Activated CD4-positive, alpha-beta T cell treated with anti-CD3 and anti-CD28 coated beads for 36 hours (primary cell): Measurements from ENCODE around the gene TMEM222. TPM values are rescaled to one million over a fixed set of nuclear protein-coding genes. Genes with fewer than 3 reads are reported as not detected.

Source experiments
- ATAC-seq: fragments of 200-7000 bp; cut with Tn5 transposase; one replicate; pipeline ENCODE4 v1.10.0; 2021; ENCODE audit warnings: mild to moderate bottlenecking, moderate library complexity
- CTCF ChIA-PET: fragments of 350-600 bp; sonication (Branson Sonifier 250); formaldehyde crosslinking; loops from one replicate; lab custom pipeline; 2021; ENCODE audit warnings: antibody characterized with exemption; lab: Charles Lee
- POLR2A ChIA-PET: fragments of 350-600 bp; sonication (Branson Sonifier 250); formaldehyde crosslinking; loops from one replicate; lab custom pipeline; 2021; ENCODE audit warnings: antibody characterized with exemption, inconsistent platforms; lab: Charles Lee
- DNase-seq: peaks from one replicate; pipeline ENCODE4 v3.0.0-alpha.2; 2020
- H3K27ac Mint-ChIP-seq: one replicate; pipeline ENCODE4 v1.8.0; 2021; ENCODE audit warnings: mixed read lengths
- H3K27me3 Mint-ChIP-seq: one replicate; pipeline ENCODE4 v1.8.0; 2021; ENCODE audit warnings: mixed read lengths
- H3K36me3 Mint-ChIP-seq: one replicate; pipeline ENCODE4 v1.8.0; 2021; ENCODE audit warnings: low read depth, mixed read lengths
- H3K4me1 Mint-ChIP-seq: one replicate; pipeline ENCODE4 v1.8.0; 2021; ENCODE audit warnings: mixed read lengths
- H3K4me3 Mint-ChIP-seq: one replicate; pipeline ENCODE4 v1.8.0; 2021; ENCODE audit warnings: mild to moderate bottlenecking, moderate library complexity, mixed read lengths
- H3K9me3 Mint-ChIP-seq: one replicate; pipeline ENCODE4 v1.8.0; 2021; ENCODE audit warnings: low read depth, mixed read lengths
- intact Hi-C, 2 experiments: fragments of 100-400 bp; cut with DNase I in 1 of 2; cut with micrococcal nuclease in 1 of 2; formaldehyde crosslinking; loops; one replicate each; pipeline versions ENCODE4 v1.14.2 to v1.15.1; 2022 to 2024; cut with DNase I, micrococcal nuclease
- total RNA-seq, 2 experiments: library from RNA; stranded (reverse); gene quantifications; one replicate each; pipeline ENCODE4 v1.2.3, GENCODE V29; 2021

Gene TMEM222
- total RNA-seq, 2 experiments from 2014 or later = 27.5 to 31.2 TPM

- Mint-ChIP-seq H3K36me3 (peaks cover 2% of the 10 kb centered on the region), H3K9me3 (no peaks in the 10 kb centered on the region), H3K27ac (no peak overlapping the region), H3K4me3 (no peak overlapping the region), H3K27me3 (no peaks in the 10 kb centered on the region), H3K4me1 (peaks cover 40% of the 10 kb centered on the region)
- ATAC-seq = no peak
- intact Hi-C loops = no loop called here
- CTCF ChIA-PET = interaction anchor here (0.7 to 3.8 kb wide), 13 partner anchors 7 to 361 kb away, joined by 3 to 28 read pairs (median 10); partner anchors contain the start of genes CD164L2 and MAP3K6
- POLR2A ChIA-PET = no interaction called here
- DNase-seq = no peak
These were observed 37.0 kb downstream of the TMEM222 start for GRCh38 chr1:27358928-27359313.

- ATAC-seq (no peak), DNase-seq (no peak)
- peaks cover 45% of the 10 kb centered on the region for H3K4me1 Mint-ChIP-seq
- no peaks in the 10 kb centered on the region for H3K9me3 Mint-ChIP-seq
- peaks cover 2% of the 10 kb centered on the region for H3K36me3 Mint-ChIP-seq
- intact Hi-C loops = no loop called here
- no peaks in the 10 kb centered on the region for H3K27me3 Mint-ChIP-seq
- CTCF ChIA-PET = interaction anchor here (0.7 to 3.1 kb wide), 4 partner anchors 9 to 240 kb away, joined by 3 to 16 read pairs (median 4); no protein-coding TSS in a partner anchor
- H3K27ac Mint-ChIP-seq = peak overlapping the region; percentile 15
- peak overlapping the region; percentile 62 for H3K4me3 Mint-ChIP-seq
- POLR2A ChIA-PET = no interaction called here
These were observed 37.8 kb downstream of the TMEM222 start for GRCh38 chr1:27359822-27360158.

- peak overlapping the region; percentile 62 for H3K4me3 Mint-ChIP-seq
- H3K27ac Mint-ChIP-seq = peak overlapping the region; percentile 15
These were observed 38.4 kb downstream of the TMEM222 start for GRCh38 chr1:27360159-27361043.

GRCh38 chr1:27361044-27361402, 39.1 kb downstream of the TMEM222 start:
- Mint-ChIP-seq H3K36me3 (no peaks in the 10 kb centered on the region), H3K27me3 (no peaks in the 10 kb centered on the region), H3K27ac (no peak overlapping the region), H3K4me1 (peaks cover 48% of the 10 kb centered on the region), H3K9me3 (no peaks in the 10 kb centered on the region), H3K4me3 (peak overlapping the region; percentile 62)
- ATAC-seq (no peak), DNase-seq (no peak)
- intact Hi-C loops = no loop called here
- POLR2A ChIA-PET = no interaction called here
- CTCF ChIA-PET = interaction anchor here (2.0 kb wide), 1 partner anchor 34 kb away, joined by 5 read pairs; no protein-coding TSS in a partner anchor

More at GRCh38 chr1:27360159-27361043, 38.4 kb downstream of the TMEM222 start:
- peak; percentile 25 for ATAC-seq
- H3K4me1 Mint-ChIP-seq = peaks cover 49% of the 10 kb centered on the region
- POLR2A ChIA-PET = interaction anchor here (0.6 kb wide), 1 partner anchor 275 kb away, joined by 4 read pairs; no protein-coding TSS in a partner anchor
- peak; percentile 60 for DNase-seq
- intact Hi-C loops = no loop called here
- H3K9me3 Mint-ChIP-seq = no peaks in the 10 kb centered on the region
- H3K27me3 Mint-ChIP-seq = no peaks in the 10 kb centered on the region
- H3K36me3 Mint-ChIP-seq = peaks cover 1% of the 10 kb centered on the region
- CTCF ChIA-PET = interaction anchor here (1.0 to 3.1 kb wide), 3 partner anchors 8 to 28 kb away, joined by 3 to 16 read pairs (median 3); no protein-coding TSS in a partner anchor

- no peaks in the 10 kb centered on the region for H3K9me3 Mint-ChIP-seq
- no peak for ATAC-seq
- H3K4me1 Mint-ChIP-seq = peaks cover 44% of the 10 kb centered on the region
- no peaks in the 10 kb centered on the region for H3K27me3 Mint-ChIP-seq
- POLR2A ChIA-PET = no interaction called here
- no peak overlapping the region for H3K27ac Mint-ChIP-seq
- CTCF ChIA-PET = interaction anchor here (0.7 to 2.0 kb wide), 5 partner anchors 21 to 245 kb away, joined by 4 to 6 read pairs (median 5); partner anchors contain the start of gene CD164L2
- intact Hi-C loops = no loop called here
- no peak for DNase-seq
- H3K36me3 Mint-ChIP-seq = no peaks in the 10 kb centered on the region
- H3K4me3 Mint-ChIP-seq = no peak overlapping the region
These were observed 39.6 kb downstream of the TMEM222 start for GRCh38 chr1:27361553-27361952.

- Mint-ChIP-seq H3K27ac (no peak overlapping the region), H3K27me3 (no peaks in the 10 kb centered on the region), H3K9me3 (no peaks in the 10 kb centered on the region), H3K36me3 (no peaks in the 10 kb centered on the region), H3K4me3 (no peak overlapping the region), H3K4me1 (peaks cover 34% of the 10 kb centered on the region)
- intact Hi-C loops = no loop called here
- CTCF ChIA-PET = interaction anchor here (0.5 to 3.7 kb wide), 3 partner anchors 7 to 216 kb away, joined by 4 to 28 read pairs (median 4); no protein-coding TSS in a partner anchor
- DNase-seq = no peak
- POLR2A ChIA-PET = no interaction called here
- no peak for ATAC-seq
These were observed 42.1 kb downstream of the TMEM222 start for GRCh38 chr1:27363766-27364695.

GRCh38 chr1:27364696-27365371, 42.9 kb downstream of the TMEM222 start:
- Mint-ChIP-seq H3K27ac (no peak overlapping the region), H3K36me3 (no peaks in the 10 kb centered on the region), H3K27me3 (no peaks in the 10 kb centered on the region), H3K4me3 (peak overlapping the region; percentile 75), H3K9me3 (no peaks in the 10 kb centered on the region), H3K4me1 (peaks cover 33% of the 10 kb centered on the region)
- POLR2A ChIA-PET = interaction anchor here (0.6 to 1.0 kb wide), 3 partner anchors 19 to 235 kb away, joined by 3 to 5 read pairs (median 3); no protein-coding TSS in a partner anchor
- intact Hi-C loops = loop anchor here (1.0 kb wide), 5 partner anchors 8 to 239 kb away; partner anchors contain the start of genes AHDC1 (in 1 of the 2), CD164L2 (in 1 of the 2) and GPR3 (in 1 of the 2)
- CTCF ChIA-PET = interaction anchor here (0.5 to 3.7 kb wide), 11 partner anchors 8 to 880 kb away, joined by 3 to 28 read pairs (median 6); partner anchors contain the start of gene GPR3
- ATAC-seq (no peak), DNase-seq (no peak)

GRCh38 chr1:27365372-27366112, 43.6 kb downstream of the TMEM222 start:
- Mint-ChIP-seq H3K9me3 (no peaks in the 10 kb centered on the region), H3K27me3 (no peaks in the 10 kb centered on the region), H3K4me3 (peak overlapping the region; percentile 75), H3K4me1 (peaks cover 30% of the 10 kb centered on the region), H3K36me3 (no peaks in the 10 kb centered on the region), H3K27ac (peak overlapping the region; percentile 73)
- ChIA-PET POLR2A (interaction anchor here (0.6 to 1.0 kb wide), 3 partner anchors 20 to 235 kb away, joined by 3 to 5 read pairs (median 3); no protein-coding TSS in a partner anchor), CTCF (interaction anchor here (0.5 to 3.7 kb wide), 17 partner anchors 9 to 783 kb away, joined by 3 to 28 read pairs (median 6); partner anchors contain the start of gene GPR3)
- DNase-seq (peak; percentile 92), ATAC-seq (peak; percentile 68)
- intact Hi-C loops = loop anchor here (1.0 kb wide), 7 partner anchors 8 to 239 kb away; partner anchors contain the start of genes AHDC1 (in 1 of the 2), CD164L2 (in 1 of the 2), GPR3 (in 1 of the 2) and TMEM222 (in 1 of the 2)

GRCh38 chr1:27366113-27366410, 44.1 kb downstream of the TMEM222 start:
- Mint-ChIP-seq H3K36me3 (no peaks in the 10 kb centered on the region), H3K27ac (no peak overlapping the region), H3K27me3 (no peaks in the 10 kb centered on the region), H3K4me3 (peak overlapping the region; percentile 75), H3K9me3 (no peaks in the 10 kb centered on the region), H3K4me1 (peaks cover 30% of the 10 kb centered on the region)
- POLR2A ChIA-PET = interaction anchor here (0.5 to 1.0 kb wide), 3 partner anchors 9 to 46 kb away, joined by 3 to 15 read pairs (median 3); no protein-coding TSS in a partner anchor
- peak; percentile 66 for ATAC-seq
- intact Hi-C loops = loop anchor here in 1 of 2 experiments (1.0 kb wide), 2 partner anchors 44 to 132 kb away; partner anchors contain the start of genes TMEM222 and WDTC1
- peak; percentile 90 for DNase-seq
- CTCF ChIA-PET = interaction anchor here (0.7 to 3.7 kb wide), 15 partner anchors 9 to 784 kb away, joined by 3 to 28 read pairs (median 6); partner anchors contain the start of gene GPR3
